RKO (cell line): ENCODE measurements around the gene MYBPC3.

Source experiments
- DNase-seq: peaks from one replicate; pipeline ENCODE4 v3.0.0-alpha.2; 2016; ENCODE audit warnings: low spot score

Gene MYBPC3

GRCh38 chr11:47352556-47352955 is at the start of gene MYBPC3:
Gene MYBPC3, minus strand, starts transcription at chr11:47352702. Its CDS starts 55 bp downstream, at chr11:47352647.
- no peak for DNase-seq

GRCh38 chr11:47400768-47401279 is 48.3 kb upstream of the MYBPC3 start:
- no peak for DNase-seq

DNA sequence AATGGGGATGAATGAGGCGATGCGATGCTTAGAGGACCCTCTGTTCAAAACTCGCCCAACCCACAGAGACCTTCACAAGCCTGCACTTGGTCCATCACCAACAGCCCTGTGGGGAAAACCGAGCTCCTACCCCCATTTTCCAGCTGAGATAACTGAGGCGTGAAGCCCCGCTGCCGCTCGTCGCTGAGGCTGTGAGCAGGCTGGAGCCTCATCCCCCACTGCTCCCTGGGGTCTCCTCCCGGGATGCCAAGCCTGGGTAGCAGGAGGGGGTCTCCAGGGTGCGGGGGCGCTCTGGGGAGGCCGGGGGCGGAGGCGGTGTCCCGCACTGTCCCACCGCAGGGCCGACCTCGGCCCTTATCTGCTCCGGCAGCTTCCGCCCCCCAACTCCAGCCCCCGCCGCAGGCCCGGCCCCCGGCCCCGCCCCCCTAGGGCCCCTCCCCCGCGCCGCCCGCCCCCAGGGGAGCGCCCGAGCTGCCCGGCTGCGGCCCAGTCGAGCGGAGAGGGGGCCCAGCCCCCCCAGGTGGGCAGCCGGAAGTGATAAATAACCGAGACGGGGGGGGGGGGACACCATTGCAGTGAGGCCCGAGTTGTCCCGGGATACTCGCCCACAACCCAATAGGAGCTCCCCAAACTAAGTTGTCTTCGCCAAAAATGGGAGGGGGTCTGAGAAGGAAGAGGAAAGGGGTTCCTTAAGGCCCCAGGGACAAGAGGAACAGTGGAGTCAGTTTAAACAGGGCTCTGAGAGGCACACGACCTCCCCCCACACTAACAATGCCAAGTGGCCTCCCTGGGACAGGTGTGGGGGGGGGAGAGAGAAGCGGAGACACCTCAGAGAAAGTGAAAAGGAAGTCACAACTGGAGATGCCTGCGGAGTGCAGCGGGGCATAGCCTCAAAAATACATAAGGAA is 47.6 kb upstream of the MYBPC3 start:
- no peak for DNase-seq

GRCh38 chr11:47398551-47398950 is 46.0 kb upstream of the MYBPC3 start:
- no peak for DNase-seq

DNA sequence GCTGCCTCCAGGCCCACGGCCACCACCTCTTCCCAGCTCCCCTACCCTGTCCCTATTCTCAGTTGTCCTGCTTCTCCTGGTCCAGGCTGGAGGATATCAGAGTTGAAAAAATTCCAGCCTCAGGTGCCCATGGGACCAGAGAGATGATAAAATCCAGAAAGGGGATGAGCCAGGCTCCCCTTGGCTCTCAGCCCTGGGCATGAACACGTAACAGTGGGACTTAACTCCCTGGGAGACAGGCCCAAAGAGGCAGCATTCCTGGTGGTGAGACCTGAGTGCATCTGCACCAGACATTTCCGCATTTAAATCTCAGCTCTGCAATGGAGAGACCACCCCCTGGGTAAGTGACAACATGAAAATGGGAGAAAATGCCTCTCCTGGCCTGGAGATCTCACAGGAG is 45.5 kb upstream of the MYBPC3 start:
- no peak for DNase-seq

DNA sequence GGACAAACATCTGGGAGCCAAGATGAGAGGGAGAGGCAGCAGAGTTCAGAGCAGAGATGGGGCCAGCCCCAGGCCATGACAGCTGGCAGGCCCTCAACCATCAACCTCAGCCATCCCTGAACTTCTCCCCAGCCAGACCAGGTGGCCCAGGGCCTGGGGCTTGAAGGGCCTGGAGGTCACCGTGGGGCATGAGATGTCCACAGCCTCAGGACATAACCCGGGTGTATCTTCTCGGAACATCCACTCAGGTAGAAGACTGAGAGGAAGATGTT is 43.5 kb upstream of the MYBPC3 start:
- DNase-seq = no peak

DNA sequence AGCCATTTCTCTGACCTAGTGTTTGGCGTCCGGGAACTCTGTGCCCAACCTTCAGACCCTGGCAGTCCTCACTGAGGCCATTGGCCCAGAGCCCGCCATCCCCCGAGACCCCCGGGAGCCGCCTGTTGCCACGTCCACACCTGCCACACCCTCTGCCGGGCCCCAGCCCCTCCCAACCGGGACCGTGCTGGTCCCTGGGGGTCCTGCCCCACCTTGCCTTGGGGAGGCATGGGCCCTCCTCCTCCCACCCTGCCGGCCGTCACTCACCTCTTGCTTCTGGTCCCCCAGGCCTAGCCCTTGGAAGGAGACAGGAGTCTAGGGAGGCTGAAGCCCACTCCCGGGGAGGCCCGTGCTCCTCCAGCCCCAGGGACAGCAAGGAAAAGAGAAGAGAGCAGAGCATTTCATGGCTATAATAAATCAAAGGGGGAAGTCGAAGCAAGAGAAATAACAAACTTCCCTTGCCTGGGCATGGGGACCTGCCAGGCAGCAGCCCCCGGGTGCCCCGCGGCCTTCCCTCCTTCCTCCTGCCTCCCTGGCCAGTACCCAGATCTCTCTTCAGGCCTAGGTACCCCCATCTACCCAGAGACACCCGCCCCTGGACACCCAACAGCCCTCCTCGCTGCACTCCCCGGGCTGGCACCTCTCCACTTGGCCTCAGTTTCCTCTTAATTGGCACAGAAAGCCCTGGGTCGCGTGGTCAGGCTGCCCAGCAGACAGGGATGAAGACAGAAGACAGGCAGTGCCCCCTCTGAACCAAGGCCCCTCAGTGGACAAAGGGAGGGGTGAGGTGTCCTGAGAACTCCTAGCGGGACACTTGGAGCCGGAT is 42.9 kb upstream of the MYBPC3 start:
- no peak for DNase-seq

GRCh38 chr11:47394322-47395222 is 42.1 kb upstream of the MYBPC3 start:
- DNase-seq = no peak

DNA sequence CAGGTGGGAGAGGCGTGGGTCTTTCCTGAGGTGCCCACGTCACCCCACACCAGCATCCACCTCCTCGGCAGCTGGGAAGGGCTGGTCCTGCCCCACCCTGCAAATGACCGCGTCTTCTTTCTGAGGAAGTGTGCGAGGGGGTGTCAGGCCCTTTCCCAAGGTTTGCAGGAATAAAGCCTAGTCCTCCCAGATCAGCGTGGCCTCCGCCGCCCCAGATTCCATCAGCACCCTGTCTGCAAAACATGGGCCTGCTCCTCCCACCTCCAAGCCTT is 41.5 kb upstream of the MYBPC3 start:
- DNase-seq = no peak

DNA sequence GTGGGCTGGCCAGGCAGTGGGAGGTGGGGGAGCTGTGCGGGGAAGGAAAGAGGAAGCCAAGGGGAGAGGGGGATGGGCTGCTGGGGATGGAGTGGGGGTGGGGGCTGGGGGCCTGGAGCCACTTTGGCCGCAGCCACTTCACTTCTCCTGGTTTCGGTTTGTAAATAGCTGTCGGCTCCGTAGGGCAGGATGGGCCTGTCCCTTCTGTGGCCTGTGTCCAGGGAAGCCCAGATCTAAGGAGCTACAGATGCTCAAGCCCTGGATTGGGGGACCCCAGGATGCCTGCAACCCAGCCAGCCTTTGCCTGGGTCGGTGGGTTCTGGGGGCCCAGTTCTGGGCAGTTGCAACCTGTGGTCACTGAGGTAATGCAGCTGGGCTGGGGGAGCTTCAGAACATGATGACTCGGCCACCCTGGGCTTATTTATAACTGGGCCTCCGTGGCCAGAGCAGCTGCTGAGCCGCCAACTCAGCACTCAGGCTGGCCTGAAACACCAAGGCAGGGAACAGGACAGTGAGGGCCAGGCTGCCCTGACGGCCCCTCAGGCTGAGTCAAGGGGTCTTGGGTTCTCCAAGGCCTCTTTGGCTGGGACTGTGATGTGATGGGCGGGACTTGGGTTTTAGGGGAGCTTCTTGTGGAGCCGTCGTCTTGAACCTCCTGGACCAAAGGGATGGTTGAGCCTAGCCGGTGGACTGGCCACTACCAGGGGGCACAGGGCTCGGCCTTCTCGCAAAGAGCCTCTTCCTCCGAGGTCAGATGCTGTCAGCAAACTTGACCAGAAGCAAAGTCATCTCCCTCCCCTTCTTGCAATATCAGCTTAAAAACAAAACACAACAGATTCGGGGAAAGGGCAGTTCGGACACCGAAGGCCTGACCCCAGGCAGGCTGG is 40.9 kb upstream of the MYBPC3 start:
- no peak for DNase-seq

- no peak for DNase-seq
These were observed 40.2 kb upstream of the MYBPC3 start for GRCh38 chr11:47392546-47393162.

DNA sequence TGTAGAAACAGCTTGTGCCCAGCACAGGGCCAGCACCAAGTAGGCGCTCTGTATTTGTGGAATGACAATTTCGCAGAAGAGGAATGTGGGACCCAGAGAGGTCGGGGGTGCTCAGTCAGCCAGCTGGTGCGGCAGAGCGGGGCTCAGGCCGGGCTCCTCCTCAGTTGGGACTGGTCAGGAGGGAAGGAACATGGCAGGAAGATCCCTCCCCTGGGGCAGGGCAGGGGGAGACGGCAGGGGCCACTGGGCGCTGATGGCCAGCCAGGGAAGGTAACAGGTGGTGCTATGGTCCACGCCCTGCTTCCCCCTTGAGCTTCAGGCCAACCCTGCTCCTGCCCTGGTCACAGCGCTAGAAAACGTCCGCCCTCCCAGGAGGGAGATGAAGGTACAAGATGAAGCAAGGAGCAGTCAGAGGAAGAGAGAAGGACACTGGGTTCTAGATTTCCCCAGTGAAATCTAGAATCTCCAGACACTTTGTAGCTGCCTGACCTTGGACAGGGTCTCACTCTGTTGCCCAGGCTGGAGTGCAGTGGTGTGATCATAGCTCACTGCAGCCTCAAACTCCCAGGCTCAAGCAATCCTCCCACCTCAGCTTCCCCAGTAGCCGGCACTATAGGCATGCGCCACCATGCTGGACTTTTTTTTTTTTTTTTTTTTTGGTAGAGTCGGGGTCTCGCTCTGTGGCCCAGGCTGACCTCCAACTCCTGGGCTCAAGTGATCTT is 39.4 kb upstream of the MYBPC3 start:
- no peak for DNase-seq

- no peak for DNase-seq
These were observed 38.6 kb upstream of the MYBPC3 start for GRCh38 chr11:47391077-47391583.

DNA sequence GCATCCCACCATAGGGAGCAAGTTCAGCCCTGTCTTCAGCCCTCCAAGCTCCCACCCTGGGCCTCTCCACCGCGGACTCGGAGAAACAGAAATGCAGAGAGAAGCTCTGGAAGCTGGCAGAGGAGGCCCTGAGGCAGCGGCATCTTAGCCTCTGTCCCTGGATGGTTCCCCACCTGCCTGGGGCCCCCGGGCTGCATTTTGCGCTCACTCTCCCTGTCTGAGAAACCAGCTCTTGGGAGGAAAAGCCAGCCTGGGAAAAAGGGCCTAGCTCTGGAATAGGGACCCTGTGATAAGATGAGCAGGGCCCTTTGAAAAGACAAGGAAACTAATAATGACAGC is 37.9 kb upstream of the MYBPC3 start:
- no peak for DNase-seq

GRCh38 chr11:47389577-47390421 is 37.3 kb upstream of the MYBPC3 start:
- no peak for DNase-seq

GRCh38 chr11:47388697-47389576 is 36.4 kb upstream of the MYBPC3 start:
- DNase-seq = no peak

GRCh38 chr11:47387944-47388696 is 35.6 kb upstream of the MYBPC3 start:
- DNase-seq = no peak
